ENCODE results near the gene PIGL.

- TF ChIP-seq EZH2 (IDR thresholded peaks at IDR 0.05; ENCODE audit: low read depth), result no peak
- TF ChIP-seq, protein P1, sequence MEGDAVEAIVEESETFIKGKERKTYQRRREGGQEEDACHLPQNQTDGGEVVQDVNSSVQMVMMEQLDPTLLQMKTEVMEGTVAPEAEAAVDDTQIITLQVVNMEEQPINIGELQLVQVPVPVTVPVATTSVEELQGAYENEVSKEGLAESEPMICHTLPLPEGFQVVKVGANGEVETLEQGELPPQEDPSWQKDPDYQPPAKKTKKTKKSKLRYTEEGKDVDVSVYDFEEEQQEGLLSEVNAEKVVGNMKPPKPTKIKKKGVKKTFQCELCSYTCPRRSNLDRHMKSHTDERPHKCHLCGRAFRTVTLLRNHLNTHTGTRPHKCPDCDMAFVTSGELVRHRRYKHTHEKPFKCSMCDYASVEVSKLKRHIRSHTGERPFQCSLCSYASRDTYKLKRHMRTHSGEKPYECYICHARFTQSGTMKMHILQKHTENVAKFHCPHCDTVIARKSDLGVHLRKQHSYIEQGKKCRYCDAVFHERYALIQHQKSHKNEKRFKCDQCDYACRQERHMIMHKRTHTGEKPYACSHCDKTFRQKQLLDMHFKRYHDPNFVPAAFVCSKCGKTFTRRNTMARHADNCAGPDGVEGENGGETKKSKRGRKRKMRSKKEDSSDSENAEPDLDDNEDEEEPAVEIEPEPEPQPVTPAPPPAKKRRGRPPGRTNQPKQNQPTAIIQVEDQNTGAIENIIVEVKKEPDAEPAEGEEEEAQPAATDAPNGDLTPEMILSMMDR (conservative IDR thresholded peaks at IDR 0.05), result no peak
These were observed 27.0 kb downstream of the PIGL start for GRCh38 chr17:16243801-16244567.

Measured in PC-9 (cell line).